Choroid plexus epithelial cell (primary cell): ENCODE results near the gene PLXND1.

Experiments used
- DNase-seq: peaks from one replicate; pipeline ENCODE4 v3.0.0-alpha.2; 2010; ENCODE audit warnings: low read depth
- H3K4me3 ChIP-seq: 2 replicates; pipeline ENCODE4 v1.5.1; 2011; ENCODE audit warnings: low read depth, mild to moderate bottlenecking, control low read depth, low read length, moderate library complexity
- TF ChIP-seq, protein P1 (sequence below): conservative IDR thresholded peaks from 2 replicates; pipeline ENCODE4 v1.5.1; 2011; ENCODE audit warnings: low read depth, mild to moderate bottlenecking, control low read depth, inconsistent platforms, low read length, moderate library complexity

PLXND1 gene

DNA sequence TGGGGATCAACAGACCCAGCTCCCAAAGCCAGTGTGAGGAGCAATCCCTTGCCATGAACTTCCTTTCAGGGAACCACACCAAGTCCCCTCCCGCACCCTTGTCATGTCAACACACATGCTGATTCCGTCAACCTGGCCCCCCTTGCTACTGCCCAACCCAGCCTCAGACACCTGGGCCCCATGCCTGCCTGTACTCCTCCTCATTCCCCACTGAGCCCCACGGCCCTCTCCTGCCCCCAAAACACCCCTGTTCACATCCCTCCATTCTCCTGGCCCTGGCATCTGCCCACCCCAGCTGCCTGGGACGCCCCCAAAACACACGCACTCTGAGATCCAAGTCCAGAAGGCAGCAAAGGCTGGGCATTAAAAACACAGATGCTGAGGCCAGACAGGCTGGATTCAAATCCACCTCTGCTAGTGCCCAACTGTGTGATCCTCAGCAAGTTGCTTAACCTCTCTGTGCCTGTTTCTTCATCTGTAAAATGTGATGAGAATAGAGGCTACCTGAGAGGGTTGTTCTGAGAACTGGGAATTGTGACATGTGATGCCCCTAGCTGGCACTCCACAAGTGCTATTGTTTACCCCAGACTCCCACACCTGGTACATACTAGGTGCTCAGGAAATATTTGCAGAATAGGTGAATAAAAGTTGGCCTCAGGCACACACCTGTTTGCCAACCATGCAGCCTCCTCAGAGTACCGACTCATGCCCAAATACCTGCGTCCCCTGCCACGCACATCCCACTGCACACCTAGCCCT is 2.3 kb downstream of the PLXND1 start:
- TF ChIP-seq, protein P1, sequence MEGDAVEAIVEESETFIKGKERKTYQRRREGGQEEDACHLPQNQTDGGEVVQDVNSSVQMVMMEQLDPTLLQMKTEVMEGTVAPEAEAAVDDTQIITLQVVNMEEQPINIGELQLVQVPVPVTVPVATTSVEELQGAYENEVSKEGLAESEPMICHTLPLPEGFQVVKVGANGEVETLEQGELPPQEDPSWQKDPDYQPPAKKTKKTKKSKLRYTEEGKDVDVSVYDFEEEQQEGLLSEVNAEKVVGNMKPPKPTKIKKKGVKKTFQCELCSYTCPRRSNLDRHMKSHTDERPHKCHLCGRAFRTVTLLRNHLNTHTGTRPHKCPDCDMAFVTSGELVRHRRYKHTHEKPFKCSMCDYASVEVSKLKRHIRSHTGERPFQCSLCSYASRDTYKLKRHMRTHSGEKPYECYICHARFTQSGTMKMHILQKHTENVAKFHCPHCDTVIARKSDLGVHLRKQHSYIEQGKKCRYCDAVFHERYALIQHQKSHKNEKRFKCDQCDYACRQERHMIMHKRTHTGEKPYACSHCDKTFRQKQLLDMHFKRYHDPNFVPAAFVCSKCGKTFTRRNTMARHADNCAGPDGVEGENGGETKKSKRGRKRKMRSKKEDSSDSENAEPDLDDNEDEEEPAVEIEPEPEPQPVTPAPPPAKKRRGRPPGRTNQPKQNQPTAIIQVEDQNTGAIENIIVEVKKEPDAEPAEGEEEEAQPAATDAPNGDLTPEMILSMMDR = no peak
- H3K4me3 ChIP-seq = peak overlapping the region; percentile 72
- DNase-seq = no peak

- H3K4me3 ChIP-seq = peak overlapping the region; percentile 72
- TF ChIP-seq, protein P1 = no peak
- DNase-seq = no peak
Observed at GRCh38 chr3:129603561-129603942, 2.9 kb downstream of the PLXND1 start.

DNA sequence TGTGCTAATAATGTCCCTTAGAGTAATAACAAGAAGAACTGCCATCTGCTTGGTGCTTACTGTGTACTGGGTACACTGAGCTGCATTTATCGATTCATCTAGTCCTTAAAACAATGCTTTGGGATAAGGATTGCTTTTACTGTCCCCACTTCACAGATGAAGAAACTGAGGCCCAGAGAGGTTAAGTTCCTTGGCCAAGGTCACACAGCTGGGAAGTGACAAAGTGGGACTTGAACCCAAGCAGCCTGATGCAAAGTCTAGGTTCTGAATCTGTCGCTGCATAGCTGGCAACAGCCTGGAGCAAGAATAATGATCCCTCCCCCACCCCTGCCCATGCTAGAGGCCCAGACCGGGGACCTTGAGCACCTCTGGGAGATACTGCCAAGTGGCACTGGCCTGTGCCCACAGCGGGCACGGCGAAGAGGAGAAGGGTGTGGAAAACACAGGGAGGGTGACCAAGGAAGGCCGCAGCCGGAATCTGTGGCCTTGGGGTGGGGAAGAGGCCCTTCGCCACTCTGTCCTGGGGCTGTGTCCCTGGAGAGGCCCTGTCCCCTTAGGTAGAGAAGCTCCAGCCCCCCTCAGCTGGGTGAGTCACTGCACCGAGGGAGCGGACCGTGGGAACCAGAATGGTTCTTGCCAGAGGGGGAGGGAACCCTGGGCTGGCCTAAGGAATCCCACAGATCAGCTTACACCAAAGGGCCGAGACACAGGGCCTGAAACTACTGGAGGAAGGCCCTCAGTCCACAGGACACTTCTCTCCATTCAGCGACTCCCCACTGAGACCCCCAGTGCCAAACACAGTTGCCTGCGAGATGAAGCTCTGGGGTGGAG is 3.5 kb downstream of the PLXND1 start:
- DNase-seq = peak; percentile 97
- TF ChIP-seq, protein P1 = no peak
- H3K4me3 ChIP-seq = peak overlapping the region; percentile 72

DNA sequence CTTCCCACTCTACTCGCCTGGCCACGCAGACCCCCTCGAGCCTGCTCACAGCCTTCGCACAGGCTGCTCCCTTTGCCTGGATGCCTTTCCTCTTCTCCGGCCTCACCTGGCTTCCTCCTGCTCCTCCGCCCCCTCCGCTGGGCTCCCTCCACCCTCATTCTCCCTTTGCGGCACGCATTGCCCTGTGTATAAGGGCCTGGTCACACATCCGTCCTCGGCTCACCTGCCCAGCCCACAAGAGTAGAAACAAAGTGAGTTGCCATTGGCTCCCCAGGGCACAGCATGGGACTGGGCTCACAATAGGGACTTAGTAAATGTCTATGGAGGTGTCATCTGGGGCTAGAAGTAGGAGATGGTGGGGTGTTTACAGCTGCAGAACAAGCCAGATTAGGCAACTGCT is 4.2 kb downstream of the PLXND1 start:
- TF ChIP-seq, protein P1 = no peak
- H3K4me3 ChIP-seq = no peak overlapping the region
- no peak for DNase-seq

- TF ChIP-seq, protein P1 = no peak
- no peak for DNase-seq
- H3K4me3 ChIP-seq = no peak overlapping the region
Observed at GRCh38 chr3:129601713-129602112, 4.8 kb downstream of the PLXND1 start.

DNA sequence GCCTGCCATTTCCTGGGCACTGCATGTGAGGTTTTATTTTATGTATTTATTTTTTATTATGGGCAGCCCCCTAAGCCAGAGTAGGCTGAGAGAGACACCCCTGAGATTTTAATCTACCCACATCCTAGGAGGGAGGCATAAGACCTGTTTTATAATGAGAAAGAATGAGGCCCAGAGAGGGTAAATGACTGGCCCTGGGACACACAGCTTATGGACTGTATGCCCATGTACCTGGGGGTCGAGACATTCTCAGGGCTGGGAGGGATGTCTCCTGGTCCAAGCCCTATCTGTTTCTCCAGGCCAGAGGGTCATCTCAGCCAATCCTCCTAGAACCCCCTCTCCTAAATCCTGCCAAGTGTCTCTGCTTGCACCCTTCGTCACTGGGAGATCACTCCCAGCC is 6.1 kb downstream of the PLXND1 start:
- no peak overlapping the region for H3K4me3 ChIP-seq
- TF ChIP-seq, protein P1 = no peak
- DNase-seq = no peak

- TF ChIP-seq, protein P1 = no peak
- DNase-seq = peak; percentile 71
- no peak overlapping the region for H3K4me3 ChIP-seq
Observed at GRCh38 chr3:129599607-129600006, 6.9 kb downstream of the PLXND1 start.
